PFSK-1 (cell line): ENCODE results near the gene LIMA1.

ENCODE experiments used
- POLR2AphosphoS5 ChIP-seq: IDR thresholded peaks from 2 replicates; pipeline ENCODE4 v1.6.1; 2012; ENCODE audit warnings: low read depth, mild to moderate bottlenecking, control low read depth, low read length, moderate library complexity
- REST ChIP-seq, 2 experiments: IDR thresholded peaks; 2 replicates each; pipeline versions ENCODE4 v1.6.1 to v1.8.0; 2011 to 2012; ENCODE audit warnings: low read depth in 2 of 2, low read length in 2 of 2, control low read depth in 1 of 2, inconsistent platforms in 1 of 2, mild to moderate bottlenecking in 1 of 2, moderate library complexity in 1 of 2; ENCODE audit not compliant: insufficient read depth in 1 of 2
- SIN3A ChIP-seq: IDR thresholded peaks from 2 replicates; pipeline ENCODE4 v1.6.1; 2012; ENCODE audit warnings: mild to moderate bottlenecking, low read length, moderate library complexity, borderline replicate concordance; ENCODE audit not compliant: insufficient read depth
- TAF1 ChIP-seq: IDR thresholded peaks from 2 replicates; pipeline ENCODE4 v1.6.1; 2012; ENCODE audit warnings: low read length, control low read depth, borderline replicate concordance; ENCODE audit not compliant: insufficient read depth

- TF ChIP-seq POLR2AphosphoS5, result no peak
- no peak for TF ChIP-seq REST (IDR thresholded peaks at IDR 0.05; ENCODE audit: insufficient read depth in 1 of 2, low read depth in 2 of 2, low read length in 2 of 2)
- peak; percentile 88; the same call in 1 of the 2 replicates for TF ChIP-seq SIN3A
- no peak for TF ChIP-seq TAF1
Measured at GRCh38 chr12:50246873-50247612, 36.3 kb downstream of the LIMA1 start.
